Measurements from ENCODE around the gene PLCB1. TPM values are rescaled to one million over a fixed set of nuclear protein-coding genes. Genes with fewer than 3 reads are reported as not detected.

PLCB1 gene
- total and polyA plus RNA-seq, 2 donors (not counting 1 experiment from before 2014, with no cell fraction given) = 13.4 to 23.3 TPM

DNA sequence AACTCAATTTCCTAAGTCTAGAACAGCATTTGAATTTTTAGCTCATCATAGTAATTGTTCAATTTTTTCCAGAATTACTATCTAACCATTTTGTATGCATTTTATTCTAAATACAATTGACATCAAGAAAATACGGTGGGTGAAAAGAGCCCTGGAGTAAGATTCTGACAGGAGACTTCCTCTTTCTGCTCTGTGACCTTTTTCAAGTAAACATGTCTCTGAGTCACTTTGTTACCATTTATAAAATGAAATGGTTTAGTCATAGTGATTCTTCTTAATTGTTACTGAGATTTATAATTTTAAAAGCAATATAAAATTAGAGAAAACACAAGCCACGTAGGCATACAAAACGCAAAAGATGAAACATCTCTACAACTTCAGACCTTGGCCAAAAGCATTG, 80.2 kb downstream of the PLCB1 start:
- H3K9me3 ChIP-seq (ENCODE audit: control insufficient read depth, insufficient read depth, low read depth, low read length) = no peaks in the 10 kb centered on the region
- no peaks in the 10 kb centered on the region for H3K79me2 ChIP-seq (ENCODE audit: control insufficient read depth, insufficient read depth, low read length)
- H3K9ac ChIP-seq (ENCODE audit: insufficient read depth, low read length) = no peak overlapping the region
- no peak overlapping the region for H2AFZ ChIP-seq (ENCODE audit: low read length)
- no peak overlapping the region for H3K27ac ChIP-seq (ENCODE audit: insufficient read depth, low read length)
- H3K27me3 ChIP-seq (ENCODE audit: control insufficient read depth, insufficient read depth, low read length) = no peaks in the 10 kb centered on the region
- H3K4me3 ChIP-seq (replicated peaks in 1 of 4; ENCODE audit: control extremely low read depth in 1 of 4, insufficient read depth in 1 of 4, low read depth in 3 of 4, low read length in 4 of 4) = no peak overlapping the region
- H4K20me1 ChIP-seq (ENCODE audit: control insufficient read depth, extremely low read depth, insufficient read depth, low read length) = no peaks in the 10 kb centered on the region
- no peaks in the 10 kb centered on the region for H3K36me3 ChIP-seq (ENCODE audit: control insufficient read depth, insufficient read depth, low read length)
- peak; percentile 23 to 45 for DNase-seq (ENCODE audit: low read depth in 2 of 2)
- TF ChIP-seq EZH2 (IDR thresholded peaks at IDR 0.05; ENCODE audit: low read length, missing control alignments) = no peak
- TF ChIP-seq, protein P1, sequence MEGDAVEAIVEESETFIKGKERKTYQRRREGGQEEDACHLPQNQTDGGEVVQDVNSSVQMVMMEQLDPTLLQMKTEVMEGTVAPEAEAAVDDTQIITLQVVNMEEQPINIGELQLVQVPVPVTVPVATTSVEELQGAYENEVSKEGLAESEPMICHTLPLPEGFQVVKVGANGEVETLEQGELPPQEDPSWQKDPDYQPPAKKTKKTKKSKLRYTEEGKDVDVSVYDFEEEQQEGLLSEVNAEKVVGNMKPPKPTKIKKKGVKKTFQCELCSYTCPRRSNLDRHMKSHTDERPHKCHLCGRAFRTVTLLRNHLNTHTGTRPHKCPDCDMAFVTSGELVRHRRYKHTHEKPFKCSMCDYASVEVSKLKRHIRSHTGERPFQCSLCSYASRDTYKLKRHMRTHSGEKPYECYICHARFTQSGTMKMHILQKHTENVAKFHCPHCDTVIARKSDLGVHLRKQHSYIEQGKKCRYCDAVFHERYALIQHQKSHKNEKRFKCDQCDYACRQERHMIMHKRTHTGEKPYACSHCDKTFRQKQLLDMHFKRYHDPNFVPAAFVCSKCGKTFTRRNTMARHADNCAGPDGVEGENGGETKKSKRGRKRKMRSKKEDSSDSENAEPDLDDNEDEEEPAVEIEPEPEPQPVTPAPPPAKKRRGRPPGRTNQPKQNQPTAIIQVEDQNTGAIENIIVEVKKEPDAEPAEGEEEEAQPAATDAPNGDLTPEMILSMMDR (conservative IDR thresholded peaks at IDR 0.05 in 1 of 2, IDR thresholded peaks at IDR 0.05 in 1 of 2; ENCODE audit: low read depth in 1 of 2, low read length in 2 of 2) = no peak
- peaks cover 20% of the 10 kb centered on the region for H3K4me1 ChIP-seq (ENCODE audit: control insufficient read depth, extremely low read depth, insufficient read depth, low read length)
- H3K4me2 ChIP-seq (ENCODE audit: extremely low read depth, insufficient read depth, low read length) = peak overlapping the region; percentile 59

DNA sequence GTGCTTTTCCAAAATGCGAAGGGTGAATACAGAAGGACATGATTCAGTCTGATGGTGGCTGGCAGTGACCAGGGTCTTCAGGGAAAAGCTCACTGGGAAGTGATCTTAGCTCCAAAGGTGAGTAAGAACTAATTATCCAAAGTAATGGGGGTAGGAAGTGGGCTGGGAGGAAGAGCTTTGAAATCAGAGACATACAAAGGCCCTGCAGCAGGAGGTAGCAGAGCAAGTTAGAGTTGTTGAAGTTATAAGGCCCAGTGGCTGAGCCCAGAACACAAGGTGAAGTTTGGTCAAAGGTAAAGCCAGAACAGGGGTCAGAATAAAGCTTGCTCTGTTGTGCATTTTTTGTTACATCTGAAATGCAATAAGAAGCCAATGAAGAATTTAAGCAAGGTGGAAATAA, 81.2 kb downstream of the PLCB1 start:
- Histone ChIP-seq H3K4me3 (replicated peaks in 1 of 4; ENCODE audit: control extremely low read depth in 1 of 4, insufficient read depth in 1 of 4, low read depth in 3 of 4, low read length in 4 of 4) (no peak overlapping the region), H2AFZ (ENCODE audit: low read length) (no peak overlapping the region), H3K36me3 (ENCODE audit: control insufficient read depth, insufficient read depth, low read length) (no peaks in the 10 kb centered on the region), H3K27me3 (ENCODE audit: control insufficient read depth, insufficient read depth, low read length) (no peaks in the 10 kb centered on the region), H3K27ac (ENCODE audit: insufficient read depth, low read length) (no peak overlapping the region), H3K4me1 (ENCODE audit: control insufficient read depth, extremely low read depth, insufficient read depth, low read length) (peaks cover 18% of the 10 kb centered on the region), H3K9me3 (ENCODE audit: control insufficient read depth, insufficient read depth, low read depth, low read length) (no peaks in the 10 kb centered on the region), H3K4me2 (ENCODE audit: extremely low read depth, insufficient read depth, low read length) (no peak overlapping the region), H3K79me2 (ENCODE audit: control insufficient read depth, insufficient read depth, low read length) (no peaks in the 10 kb centered on the region), H3K9ac (ENCODE audit: insufficient read depth, low read length) (no peak overlapping the region), H4K20me1 (ENCODE audit: control insufficient read depth, extremely low read depth, insufficient read depth, low read length) (no peaks in the 10 kb centered on the region)
- no peak for TF ChIP-seq EZH2 (IDR thresholded peaks at IDR 0.05; ENCODE audit: low read length, missing control alignments)
- TF ChIP-seq, protein P1 (conservative IDR thresholded peaks at IDR 0.05 in 1 of 2, IDR thresholded peaks at IDR 0.05 in 1 of 2; ENCODE audit: low read depth in 1 of 2, low read length in 2 of 2) = no peak
- no peak for DNase-seq (ENCODE audit: low read depth in 2 of 2)

DNA sequence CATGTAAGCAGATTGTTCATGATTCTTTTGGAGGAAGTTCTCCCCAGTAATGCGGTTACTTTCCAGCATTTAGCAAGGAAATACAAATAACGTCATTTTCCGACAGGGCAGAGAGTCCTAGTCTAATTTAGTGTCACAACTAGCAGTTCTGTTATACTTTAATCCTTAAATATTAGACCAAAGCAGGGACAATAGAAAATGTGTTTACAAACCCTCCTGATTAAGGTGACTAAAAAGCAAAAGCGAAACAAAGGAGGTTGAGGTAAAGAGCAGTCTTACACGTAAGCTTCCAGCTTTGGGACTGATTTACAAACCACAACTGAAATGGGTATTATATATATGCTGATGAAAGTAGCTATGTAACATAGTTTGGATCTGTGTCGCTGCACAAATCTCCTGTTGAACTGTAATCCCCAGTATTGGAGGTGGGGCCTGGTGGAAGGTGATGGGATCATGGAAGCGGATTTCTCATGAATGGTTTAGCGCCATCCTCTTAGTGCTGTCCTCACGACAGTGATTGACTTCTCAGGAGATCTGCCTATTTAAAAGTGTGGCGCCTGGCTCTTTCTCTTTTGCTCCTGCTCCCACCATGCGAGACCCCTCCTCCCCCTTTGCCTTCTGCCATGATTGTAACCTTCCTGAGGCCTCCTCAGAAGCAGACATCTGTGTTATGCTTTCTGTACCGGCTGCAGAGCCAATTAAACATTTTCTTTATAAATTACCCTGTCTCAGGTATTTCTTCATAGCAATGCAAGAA, 81.9 kb downstream of the PLCB1 start:
- H3K27ac ChIP-seq (ENCODE audit: insufficient read depth, low read length) = no peak overlapping the region
- no peaks in the 10 kb centered on the region for H4K20me1 ChIP-seq (ENCODE audit: control insufficient read depth, extremely low read depth, insufficient read depth, low read length)
- DNase-seq (ENCODE audit: low read depth in 2 of 2) = no peak
- no peak overlapping the region for H3K4me2 ChIP-seq (ENCODE audit: extremely low read depth, insufficient read depth, low read length)
- H3K27me3 ChIP-seq (ENCODE audit: control insufficient read depth, insufficient read depth, low read length) = no peaks in the 10 kb centered on the region
- H3K36me3 ChIP-seq (ENCODE audit: control insufficient read depth, insufficient read depth, low read length) = no peaks in the 10 kb centered on the region
- no peak for TF ChIP-seq EZH2 (IDR thresholded peaks at IDR 0.05; ENCODE audit: low read length, missing control alignments)
- TF ChIP-seq, protein P1 (conservative IDR thresholded peaks at IDR 0.05 in 1 of 2, IDR thresholded peaks at IDR 0.05 in 1 of 2; ENCODE audit: low read depth in 1 of 2, low read length in 2 of 2) = no peak
- no peak overlapping the region for H3K9ac ChIP-seq (ENCODE audit: insufficient read depth, low read length)
- H3K4me1 ChIP-seq (ENCODE audit: control insufficient read depth, extremely low read depth, insufficient read depth, low read length) = peaks cover 17% of the 10 kb centered on the region
- H2AFZ ChIP-seq (ENCODE audit: low read length) = no peak overlapping the region
- no peaks in the 10 kb centered on the region for H3K9me3 ChIP-seq (ENCODE audit: control insufficient read depth, insufficient read depth, low read depth, low read length)
- H3K79me2 ChIP-seq (ENCODE audit: control insufficient read depth, insufficient read depth, low read length) = no peaks in the 10 kb centered on the region
- H3K4me3 ChIP-seq (replicated peaks in 1 of 4; ENCODE audit: control extremely low read depth in 1 of 4, insufficient read depth in 1 of 4, low read depth in 3 of 4, low read length in 4 of 4) = no peak overlapping the region
